Hepatocyte (in vitro differentiated cells): ENCODE data around the gene ATP5F1D.

Source experiments
- EZH2 ChIP-seq: fragments of 200-600 bp; sonication (generic); IDR thresholded peaks from 2 replicates; pipeline ENCODE4 v1.6.1; 2016; ENCODE audit warnings: antibody characterized with exemption, mild to moderate bottlenecking, borderline replicate concordance
- EZH2phosphoT487 ChIP-seq: fragments of 200-600 bp; sonication (generic); IDR thresholded peaks from one replicate; pipeline ENCODE4 v1.6.1; 2018; ENCODE audit warnings: antibody characterized with exemption, mild to moderate bottlenecking, low read depth, moderate library complexity; ENCODE audit not compliant: unreplicated experiment, severe bottlenecking
- TF ChIP-seq, protein P1 (sequence below): fragments of 200-600 bp; sonication (generic); IDR thresholded peaks from 2 replicates; pipeline ENCODE4 v1.5.1; 2016; ENCODE audit warnings: antibody characterized with exemption, mild to moderate bottlenecking; ENCODE audit not compliant: poor library complexity

GRCh38 chr19:1255186-1256161 lies 13.9 kb downstream of the ATP5F1D start:
- TF ChIP-seq, protein P1, sequence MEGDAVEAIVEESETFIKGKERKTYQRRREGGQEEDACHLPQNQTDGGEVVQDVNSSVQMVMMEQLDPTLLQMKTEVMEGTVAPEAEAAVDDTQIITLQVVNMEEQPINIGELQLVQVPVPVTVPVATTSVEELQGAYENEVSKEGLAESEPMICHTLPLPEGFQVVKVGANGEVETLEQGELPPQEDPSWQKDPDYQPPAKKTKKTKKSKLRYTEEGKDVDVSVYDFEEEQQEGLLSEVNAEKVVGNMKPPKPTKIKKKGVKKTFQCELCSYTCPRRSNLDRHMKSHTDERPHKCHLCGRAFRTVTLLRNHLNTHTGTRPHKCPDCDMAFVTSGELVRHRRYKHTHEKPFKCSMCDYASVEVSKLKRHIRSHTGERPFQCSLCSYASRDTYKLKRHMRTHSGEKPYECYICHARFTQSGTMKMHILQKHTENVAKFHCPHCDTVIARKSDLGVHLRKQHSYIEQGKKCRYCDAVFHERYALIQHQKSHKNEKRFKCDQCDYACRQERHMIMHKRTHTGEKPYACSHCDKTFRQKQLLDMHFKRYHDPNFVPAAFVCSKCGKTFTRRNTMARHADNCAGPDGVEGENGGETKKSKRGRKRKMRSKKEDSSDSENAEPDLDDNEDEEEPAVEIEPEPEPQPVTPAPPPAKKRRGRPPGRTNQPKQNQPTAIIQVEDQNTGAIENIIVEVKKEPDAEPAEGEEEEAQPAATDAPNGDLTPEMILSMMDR = no peak
- no peak for TF ChIP-seq EZH2phosphoT487
- TF ChIP-seq EZH2 = no peak
